Measurements from ENCODE around the gene PPIG.
"Not testable (repeated sequence)": the region's sequence is repeated elsewhere in the genome, so short reads cannot be mapped to it uniquely, and the experiment has no call there.

PPIG gene

DNA sequence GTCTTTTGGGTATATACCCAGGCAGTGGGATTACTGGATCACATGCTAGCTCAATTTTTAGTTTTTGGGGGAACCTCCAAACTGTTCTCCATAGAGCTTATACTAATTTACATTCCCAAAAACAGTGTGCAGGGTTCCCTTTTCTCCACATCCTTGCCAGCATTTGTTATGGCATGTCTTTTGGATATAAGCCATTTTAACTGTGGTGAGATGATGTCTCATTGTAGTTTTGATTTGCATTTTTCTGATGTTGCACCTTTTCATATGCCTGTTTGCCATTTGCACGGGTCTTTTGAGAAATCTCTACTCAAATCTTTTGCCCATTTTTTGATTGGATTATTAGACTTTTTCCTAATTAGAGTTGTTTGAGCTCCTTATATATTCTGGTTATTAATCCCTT is 18.5 kb upstream of the PPIG start:
- Histone ChIP-seq H3K79me1 (ENCODE audit: low read depth, low read length) (no peaks in the 10 kb centered on the region), H4K8ac (ENCODE audit: low read depth, low read length) (no peak overlapping the region), H4K91ac (ENCODE audit: low read depth, low read length, poor library complexity) (no peak overlapping the region), H3K23ac (ENCODE audit: low read depth, low read length, poor library complexity) (no peak overlapping the region), H2BK5ac (ENCODE audit: low read length) (no peak overlapping the region), H3K36me3 (replicated peaks in 1 of 2; ENCODE audit: control insufficient read depth in 2 of 2, insufficient read depth in 2 of 2, low read length in 2 of 2) (peaks cover 0 to 8% of the 10 kb centered on the region in 2 donors), H3K27ac (replicated peaks; ENCODE audit: low read length) (no peak overlapping the region), H2AFZ (ENCODE audit: low read length) (no peak overlapping the region), H3K27me3 (ENCODE audit: control insufficient read depth in 3 of 3, insufficient read depth in 3 of 3, low read depth in 1 of 3, low read length in 3 of 3) (no peaks in the 10 kb centered on the region), H3K9ac (ENCODE audit: low read depth, low read length, poor library complexity) (no peak overlapping the region), H2AK5ac (ENCODE audit: low read depth, low read length) (no peak overlapping the region), H3K4me3 (ENCODE audit: low read length in 2 of 2) (no peak overlapping the region), H2BK12ac (ENCODE audit: low read length) (no peak overlapping the region), H3K9me3 (replicated peaks in 1 of 2; ENCODE audit: control insufficient read depth in 2 of 2, insufficient read depth in 1 of 2, low read depth in 1 of 2, low read length in 2 of 2) (no peaks in the 10 kb centered on the region), H3K4ac (ENCODE audit: low read length) (no peak overlapping the region), H2BK120ac (ENCODE audit: low read depth, low read length) (no peak overlapping the region), H3K4me2 (ENCODE audit: insufficient read depth, low read length, poor library complexity, severe bottlenecking) (no peak overlapping the region), H3K14ac (ENCODE audit: low read length) (no peak overlapping the region), H3K18ac (ENCODE audit: low read length) (no peak overlapping the region), H2BK15ac (ENCODE audit: low read length) (no peak overlapping the region), H3K4me1 (ENCODE audit: control insufficient read depth in 2 of 2, insufficient read depth in 1 of 2, low read depth in 1 of 2, low read length in 2 of 2) (no peaks in the 10 kb centered on the region)
- DNase-seq (ENCODE audit: low spot score): no peak
- no CpG with 5 or more reads among the region's 1 CpG for WGBS, 2 donors (ENCODE audit: extremely low coverage in 2 of 2, insufficient read length in 2 of 2, insufficient replicate concordance in 1 of 2)

DNA sequence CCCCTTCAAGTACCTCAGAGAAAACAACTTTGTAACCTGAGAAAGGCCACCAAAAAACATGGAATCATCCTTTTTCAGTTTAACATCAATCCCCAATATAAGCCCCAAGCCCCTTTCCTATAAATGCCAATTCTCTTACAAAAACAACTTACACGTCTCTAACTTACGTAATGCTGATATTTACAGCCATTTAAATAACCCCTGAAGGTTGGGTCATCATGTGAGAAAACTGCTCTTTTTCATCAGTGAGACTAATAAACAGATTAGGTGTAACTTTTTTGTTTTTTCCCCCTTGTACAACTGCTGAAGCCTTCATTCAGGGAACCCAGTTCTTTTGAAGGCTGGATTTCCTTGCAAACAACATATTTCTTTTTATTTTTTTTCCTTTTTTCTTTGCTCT is 14.2 kb upstream of the PPIG start:
- H3K23ac ChIP-seq (ENCODE audit: low read depth, low read length, poor library complexity): no peak overlapping the region
- no peak overlapping the region for H3K4me3 ChIP-seq (ENCODE audit: low read length in 2 of 2)
- no peaks in the 10 kb centered on the region for H3K9me3 ChIP-seq (replicated peaks in 1 of 2; ENCODE audit: control insufficient read depth in 2 of 2, insufficient read depth in 1 of 2, low read depth in 1 of 2, low read length in 2 of 2)
- H3K4ac ChIP-seq (ENCODE audit: low read length): no peak overlapping the region
- H4K8ac ChIP-seq (ENCODE audit: low read depth, low read length): no peak overlapping the region
- no peak overlapping the region for H3K14ac ChIP-seq (ENCODE audit: low read length)
- no peak overlapping the region for H4K91ac ChIP-seq (ENCODE audit: low read depth, low read length, poor library complexity)
- no peak overlapping the region for H3K18ac ChIP-seq (ENCODE audit: low read length)
- H2AFZ ChIP-seq (ENCODE audit: low read length): no peak overlapping the region
- H3K36me3 ChIP-seq (replicated peaks in 1 of 2; ENCODE audit: control insufficient read depth in 2 of 2, insufficient read depth in 2 of 2, low read length in 2 of 2): peaks cover 0 to 4% of the 10 kb centered on the region in 2 donors
- no peak for DNase-seq (ENCODE audit: low spot score)
- no peak overlapping the region for H2BK12ac ChIP-seq (ENCODE audit: low read length)
- H2BK120ac ChIP-seq (ENCODE audit: low read depth, low read length): no peak overlapping the region
- no peak overlapping the region for H2BK15ac ChIP-seq (ENCODE audit: low read length)
- H3K4me2 ChIP-seq (ENCODE audit: insufficient read depth, low read length, poor library complexity, severe bottlenecking): no peak overlapping the region
- H3K9ac ChIP-seq (ENCODE audit: low read depth, low read length, poor library complexity): no peak overlapping the region
- WGBS, 2 donors (ENCODE audit: extremely low coverage in 2 of 2, insufficient read length in 2 of 2, insufficient replicate concordance in 1 of 2): 100% methylated on average over 2 of the region's 2 CpGs
- peaks cover 0 to 5% of the 10 kb centered on the region in 2 donors for H3K4me1 ChIP-seq (ENCODE audit: control insufficient read depth in 2 of 2, insufficient read depth in 1 of 2, low read depth in 1 of 2, low read length in 2 of 2)
- no peak overlapping the region for H2AK5ac ChIP-seq (ENCODE audit: low read depth, low read length)
- peaks cover 1% of the 10 kb centered on the region for H3K79me1 ChIP-seq (ENCODE audit: low read depth, low read length)
- no peaks in the 10 kb centered on the region for H3K27me3 ChIP-seq (ENCODE audit: control insufficient read depth in 3 of 3, insufficient read depth in 3 of 3, low read depth in 1 of 3, low read length in 3 of 3)
- H2BK5ac ChIP-seq (ENCODE audit: low read length): no peak overlapping the region
- H3K27ac ChIP-seq (replicated peaks; ENCODE audit: low read length): no peak overlapping the region

GRCh38 chr2:169570752-169571151 is 13.4 kb upstream of the PPIG start:
- not testable (repeated sequence) for H2AK5ac ChIP-seq (ENCODE audit: low read depth, low read length); H2BK15ac ChIP-seq (ENCODE audit: low read length); H4K91ac ChIP-seq (ENCODE audit: low read depth, low read length, poor library complexity); H3K14ac ChIP-seq (ENCODE audit: low read length); H3K79me1 ChIP-seq (ENCODE audit: low read depth, low read length); H3K27ac ChIP-seq (replicated peaks; ENCODE audit: low read length); H2BK5ac ChIP-seq (ENCODE audit: low read length); DNase-seq (ENCODE audit: low spot score); H2BK120ac ChIP-seq (ENCODE audit: low read depth, low read length); H3K18ac ChIP-seq (ENCODE audit: low read length); H4K8ac ChIP-seq (ENCODE audit: low read depth, low read length); H3K4me2 ChIP-seq (ENCODE audit: insufficient read depth, low read length, poor library complexity, severe bottlenecking); H3K4ac ChIP-seq (ENCODE audit: low read length); H3K9me3 ChIP-seq (replicated peaks in 1 of 2; ENCODE audit: control insufficient read depth in 2 of 2, insufficient read depth in 1 of 2, low read depth in 1 of 2, low read length in 2 of 2); H3K4me1 ChIP-seq (ENCODE audit: control insufficient read depth in 2 of 2, insufficient read depth in 1 of 2, low read depth in 1 of 2, low read length in 2 of 2); H3K9ac ChIP-seq (ENCODE audit: low read depth, low read length, poor library complexity); H3K27me3 ChIP-seq (ENCODE audit: control insufficient read depth in 3 of 3, insufficient read depth in 3 of 3, low read depth in 1 of 3, low read length in 3 of 3); H3K23ac ChIP-seq (ENCODE audit: low read depth, low read length, poor library complexity); H2AFZ ChIP-seq (ENCODE audit: low read length); H3K36me3 ChIP-seq (replicated peaks in 1 of 2; ENCODE audit: control insufficient read depth in 2 of 2, insufficient read depth in 2 of 2, low read length in 2 of 2); H3K4me3 ChIP-seq (ENCODE audit: low read length in 2 of 2); H2BK12ac ChIP-seq (ENCODE audit: low read length)
- WGBS, 2 donors (ENCODE audit: extremely low coverage in 2 of 2, insufficient read length in 2 of 2, insufficient replicate concordance in 1 of 2): no CpG with 5 or more reads among the region's 4 CpGs

GRCh38 chr2:169571571-169571970 is 12.6 kb upstream of the PPIG start:
- no peak for DNase-seq (ENCODE audit: low spot score)
- no peaks in the 10 kb centered on the region for H3K9me3 ChIP-seq (replicated peaks in 1 of 2; ENCODE audit: control insufficient read depth in 2 of 2, insufficient read depth in 1 of 2, low read depth in 1 of 2, low read length in 2 of 2)
- H3K27ac ChIP-seq (replicated peaks; ENCODE audit: low read length): no peak overlapping the region
- H3K4ac ChIP-seq (ENCODE audit: low read length): no peak overlapping the region
- no peak overlapping the region for H2BK15ac ChIP-seq (ENCODE audit: low read length)
- H2AK5ac ChIP-seq (ENCODE audit: low read depth, low read length): no peak overlapping the region
- H3K36me3 ChIP-seq (replicated peaks in 1 of 2; ENCODE audit: control insufficient read depth in 2 of 2, insufficient read depth in 2 of 2, low read length in 2 of 2): no peaks in the 10 kb centered on the region
- H2AFZ ChIP-seq (ENCODE audit: low read length): no peak overlapping the region
- no peak overlapping the region for H3K9ac ChIP-seq (ENCODE audit: low read depth, low read length, poor library complexity)
- H3K23ac ChIP-seq (ENCODE audit: low read depth, low read length, poor library complexity): no peak overlapping the region
- H3K18ac ChIP-seq (ENCODE audit: low read length): no peak overlapping the region
- H3K14ac ChIP-seq (ENCODE audit: low read length): no peak overlapping the region
- no peak overlapping the region for H2BK5ac ChIP-seq (ENCODE audit: low read length)
- peaks cover 1% of the 10 kb centered on the region for H3K79me1 ChIP-seq (ENCODE audit: low read depth, low read length)
- peaks cover 0 to 5% of the 10 kb centered on the region in 2 donors for H3K4me1 ChIP-seq (ENCODE audit: control insufficient read depth in 2 of 2, insufficient read depth in 1 of 2, low read depth in 1 of 2, low read length in 2 of 2)
- H4K8ac ChIP-seq (ENCODE audit: low read depth, low read length): no peak overlapping the region
- no peak overlapping the region for H2BK12ac ChIP-seq (ENCODE audit: low read length)
- H3K4me2 ChIP-seq (ENCODE audit: insufficient read depth, low read length, poor library complexity, severe bottlenecking): no peak overlapping the region
- no peak overlapping the region for H4K91ac ChIP-seq (ENCODE audit: low read depth, low read length, poor library complexity)
- no peak overlapping the region for H3K4me3 ChIP-seq (ENCODE audit: low read length in 2 of 2)
- no CpG with 5 or more reads among the region's 3 CpGs for WGBS, 2 donors (ENCODE audit: extremely low coverage in 2 of 2, insufficient read length in 2 of 2, insufficient replicate concordance in 1 of 2)
- H3K27me3 ChIP-seq (ENCODE audit: control insufficient read depth in 3 of 3, insufficient read depth in 3 of 3, low read depth in 1 of 3, low read length in 3 of 3): no peaks in the 10 kb centered on the region
- H2BK120ac ChIP-seq (ENCODE audit: low read depth, low read length): no peak overlapping the region
